GM20431 (cell line): ENCODE data around the gene INPP4B.

Experiments used
- in situ Hi-C: fragments of 300-500 bp; cut with MseI, MboI; formaldehyde crosslinking; loops from one replicate; pipeline ENCODE4 v1.15.0; 2020; ENCODE audit warnings: low sequenced_read_pairs; ENCODE audit not compliant: unreplicated experiment

Gene INPP4B

DNA sequence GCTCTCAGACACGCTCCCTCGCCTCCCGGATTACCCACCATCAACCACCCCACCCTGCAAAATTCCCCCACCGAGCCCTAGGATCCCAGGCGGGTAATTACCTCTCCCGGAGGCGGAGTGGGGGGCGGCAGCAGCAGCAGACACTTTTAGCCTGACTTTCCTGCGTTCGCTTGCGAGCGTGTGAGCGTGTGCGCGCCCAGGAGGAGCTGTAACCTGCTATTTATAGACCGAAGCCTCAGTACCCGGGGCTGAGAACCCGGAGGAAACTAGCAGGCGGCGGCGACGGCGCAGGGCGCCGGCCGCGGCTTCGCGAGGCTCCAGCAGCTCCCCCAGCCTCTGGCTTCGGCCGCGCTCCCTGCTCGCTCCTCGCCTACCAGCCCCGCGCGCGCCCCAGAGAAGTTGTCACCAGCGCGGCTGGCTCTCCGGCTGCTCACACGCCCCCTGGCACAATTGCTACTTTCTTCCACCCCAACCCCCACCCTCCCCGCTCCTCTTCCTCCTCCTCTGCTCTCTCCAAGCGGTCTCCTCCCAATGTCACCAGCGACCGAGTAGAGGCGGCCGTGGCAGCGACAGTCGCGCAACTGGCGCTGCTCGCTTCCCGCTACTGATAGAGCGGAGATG lies at the start of gene INPP4B:
INPP4B (minus strand) TSS at position 194 of the 621 bp plus-strand sequence.
- in situ Hi-C loops = loop anchor here (25.0 kb wide), 1 partner anchor 709 kb away; no protein-coding TSS in a partner anchor

DNA sequence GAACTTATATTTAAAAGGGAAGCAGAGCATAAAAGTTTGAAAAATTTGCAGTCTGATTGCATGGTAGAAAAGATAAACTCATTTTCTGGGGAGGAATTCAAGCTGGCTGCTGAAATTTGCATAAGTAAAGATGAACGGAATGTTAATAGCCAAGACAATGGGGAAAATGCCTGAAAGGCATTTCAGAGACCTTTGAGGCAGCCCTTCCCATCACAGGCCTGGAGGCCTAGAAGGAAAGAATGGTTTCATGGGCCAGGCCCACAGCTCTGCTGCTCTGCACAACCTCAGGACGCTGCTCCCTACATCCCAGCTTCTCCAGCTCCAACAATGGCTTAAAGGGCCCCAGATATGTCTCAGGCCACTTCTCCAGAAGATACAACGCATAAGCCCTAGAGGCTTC lies 46.9 kb upstream of the INPP4B start:
- in situ Hi-C loops = no loop called here

DNA sequence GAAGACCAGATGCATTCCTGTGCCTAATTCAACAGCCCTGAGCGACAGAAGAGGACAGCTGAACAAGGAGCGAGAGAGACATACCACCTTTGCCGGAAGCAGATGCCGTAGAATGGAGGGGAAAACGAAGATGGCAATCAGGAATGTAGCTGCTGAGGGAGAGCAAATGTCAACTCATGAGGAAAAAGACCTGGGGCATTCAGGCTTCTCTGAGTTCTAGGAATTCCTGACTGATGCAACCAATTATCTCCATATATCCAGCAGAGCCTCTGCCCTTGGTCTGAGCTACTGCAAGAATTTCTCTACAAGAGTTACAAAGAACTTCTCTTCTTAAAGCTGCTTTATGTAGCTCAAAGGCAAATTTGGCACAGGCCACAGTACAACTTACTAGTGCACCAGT lies 40.5 kb upstream of the INPP4B start:
- in situ Hi-C loops = no loop called here

DNA sequence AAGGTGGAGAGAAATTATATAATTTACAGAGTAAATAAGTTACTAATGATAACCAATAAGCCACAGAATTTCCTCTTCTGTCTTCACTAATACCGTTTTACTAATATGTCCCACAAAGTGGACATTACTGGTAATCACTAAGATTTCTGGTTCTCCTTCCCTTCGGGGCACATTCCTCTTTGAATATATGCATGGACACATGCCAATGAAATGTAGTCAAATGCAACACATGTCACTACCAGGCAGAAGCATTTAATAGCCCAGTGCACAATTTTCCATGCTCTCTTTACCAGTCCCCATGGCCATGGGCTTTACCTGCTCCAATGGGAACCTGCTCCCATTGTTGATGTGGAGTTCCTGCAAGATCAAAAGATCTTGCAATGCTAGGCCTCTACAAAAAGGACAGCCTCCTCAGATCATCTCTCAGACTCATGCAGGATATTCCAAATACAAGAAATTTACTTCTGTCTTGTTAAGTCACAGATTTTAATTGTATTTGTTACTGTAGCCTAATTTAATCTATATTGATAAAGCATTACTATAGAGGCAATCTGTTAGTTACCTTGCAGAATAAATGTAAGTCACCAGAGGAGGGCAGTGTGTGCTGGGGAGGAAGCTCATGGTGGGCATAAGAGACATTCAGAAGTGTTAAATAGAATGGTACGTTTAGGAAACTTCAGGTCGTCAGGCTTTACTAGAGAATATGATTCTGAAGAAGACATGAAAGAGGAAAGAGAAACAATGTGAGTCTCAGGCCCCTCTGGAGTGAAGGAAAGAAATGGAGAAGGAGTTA lies 37.1 kb upstream of the INPP4B start:
- in situ Hi-C loops = no loop called here

DNA sequence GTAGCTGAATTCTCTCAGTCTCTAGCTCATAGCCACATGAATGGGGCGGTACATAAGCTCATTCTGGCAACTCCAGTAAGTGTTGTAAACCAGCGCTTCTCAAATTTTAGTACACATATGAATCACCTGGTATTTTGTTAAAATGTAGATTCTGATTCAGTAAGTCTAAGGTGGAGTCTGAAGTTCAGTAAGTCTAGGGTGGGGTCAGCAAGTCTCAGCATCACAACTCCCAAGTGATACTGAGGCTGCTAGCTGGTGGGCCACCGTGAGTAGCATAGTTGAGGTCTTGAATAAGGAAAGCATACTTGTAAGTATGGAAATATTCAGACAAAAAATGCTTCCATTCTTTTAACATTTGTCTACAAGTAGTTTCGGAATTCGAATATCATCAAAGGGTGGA lies 36.1 kb upstream of the INPP4B start:
- in situ Hi-C loops = no loop called here

DNA sequence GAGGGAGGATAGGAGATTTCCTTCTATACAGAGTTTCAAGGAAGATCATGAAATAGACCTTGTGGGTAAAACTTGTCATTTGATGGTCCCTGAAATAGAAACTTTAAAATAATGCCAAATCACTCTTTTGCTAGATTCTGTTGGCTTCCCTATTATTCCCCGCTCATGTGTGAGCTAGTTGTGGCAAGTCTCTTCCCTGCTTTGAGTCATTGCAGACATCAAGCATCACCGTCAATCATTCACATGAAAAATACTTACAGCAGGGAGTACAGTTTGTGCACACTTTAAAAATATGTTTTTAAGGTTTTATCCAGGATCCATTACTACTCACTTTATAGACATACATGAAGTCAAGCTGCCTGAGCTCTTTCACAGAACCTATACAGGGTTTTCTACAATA lies 35.2 kb upstream of the INPP4B start:
- in situ Hi-C loops = no loop called here

DNA sequence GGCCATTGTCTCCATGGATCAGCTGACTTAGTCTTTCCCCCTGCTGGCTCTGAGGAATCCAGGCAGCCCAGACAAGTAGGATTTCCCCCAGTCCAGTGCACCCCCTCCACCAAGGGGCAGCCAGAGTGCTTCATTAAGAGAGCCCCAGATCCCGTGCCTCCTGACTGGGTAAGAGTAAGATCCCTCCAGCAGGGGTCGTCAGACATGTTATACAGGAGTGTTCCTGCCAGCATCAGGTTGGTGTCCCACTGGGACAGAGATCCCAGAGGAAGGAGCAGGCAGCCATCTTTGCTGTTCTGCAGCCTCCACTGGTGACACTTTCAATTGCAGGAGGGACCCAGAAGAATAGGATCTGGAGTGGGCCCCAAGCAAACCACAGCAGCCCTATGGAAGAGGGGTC lies 29.0 kb upstream of the INPP4B start:
- in situ Hi-C loops = no loop called here

DNA sequence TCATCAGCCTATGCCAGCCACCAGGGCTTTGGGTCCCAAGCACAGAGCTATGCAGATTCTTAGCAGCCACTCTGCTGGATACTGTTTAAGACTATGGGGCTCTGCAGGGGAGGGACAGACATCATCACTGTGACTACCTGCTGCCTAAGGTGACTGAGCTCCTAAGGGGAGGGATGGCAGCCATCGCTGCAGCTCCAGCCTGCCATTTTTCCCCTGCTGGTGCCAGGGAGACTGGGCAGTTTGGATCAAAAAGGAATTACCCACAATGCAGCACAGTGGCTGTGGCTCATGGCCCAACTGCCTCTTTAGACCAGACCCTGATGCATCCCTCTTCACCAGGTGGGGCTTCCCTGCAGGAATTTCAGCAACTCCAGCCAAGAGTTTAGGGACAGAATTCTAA lies 28.6 kb upstream of the INPP4B start:
- in situ Hi-C loops = no loop called here

DNA sequence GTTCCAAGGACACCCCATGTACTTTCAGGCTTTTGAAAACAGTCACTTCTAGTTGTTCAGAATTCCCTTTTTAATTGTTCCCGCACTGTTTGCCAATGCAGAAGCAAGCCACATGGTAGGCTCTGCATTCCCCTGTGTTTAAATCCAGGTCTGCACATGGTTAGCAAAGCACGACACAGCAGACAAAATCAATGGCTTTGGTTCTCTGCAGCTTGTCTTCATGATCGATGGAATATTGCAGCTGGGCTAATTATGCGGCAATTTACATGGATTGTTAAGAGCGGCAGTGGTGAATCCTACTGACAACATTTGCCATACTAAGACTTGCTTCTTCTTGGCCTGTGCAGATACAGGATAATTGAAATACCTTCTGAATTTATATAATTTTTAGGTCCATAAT lies 20.6 kb upstream of the INPP4B start:
- in situ Hi-C loops = no loop called here

DNA sequence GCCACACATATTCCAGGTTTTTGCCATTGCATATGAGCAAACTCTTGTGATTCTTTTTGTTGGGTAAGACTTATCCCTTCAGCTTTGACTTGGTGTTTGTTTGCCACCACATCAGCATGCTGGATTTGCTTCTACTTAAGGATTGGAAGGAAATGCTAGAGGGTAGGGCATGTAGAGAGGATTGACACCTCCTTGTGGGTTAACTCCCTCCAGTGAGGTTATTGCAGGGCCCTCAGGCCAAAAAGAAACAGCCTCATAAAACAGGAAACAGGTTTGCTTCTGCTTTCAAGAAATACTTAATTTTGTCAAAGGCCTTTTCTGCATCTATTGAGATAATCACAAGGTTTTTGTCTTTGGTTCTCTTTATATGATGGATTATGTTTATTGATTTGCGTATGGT lies 15.2 kb upstream of the INPP4B start:
- in situ Hi-C loops = no loop called here

DNA sequence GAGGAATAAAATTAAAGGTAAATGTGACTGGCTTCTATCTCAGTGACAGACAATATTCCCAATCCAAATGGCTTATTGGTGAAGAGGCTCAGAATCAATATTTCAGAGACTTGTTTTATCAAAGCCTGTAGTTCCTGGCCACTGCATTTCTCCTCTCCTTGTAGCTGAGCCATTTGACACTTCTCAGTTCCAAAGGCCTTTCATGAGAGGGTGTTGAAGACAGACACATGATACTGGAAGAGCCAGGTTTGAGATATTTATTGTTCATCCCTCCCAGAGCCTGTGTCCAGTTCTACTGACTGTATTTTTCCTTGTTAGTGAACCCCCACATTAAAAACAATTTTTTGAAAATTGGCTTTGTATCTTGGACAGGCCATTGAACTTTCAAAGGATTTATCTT lies 12.9 kb upstream of the INPP4B start:
- in situ Hi-C loops = no loop called here

DNA sequence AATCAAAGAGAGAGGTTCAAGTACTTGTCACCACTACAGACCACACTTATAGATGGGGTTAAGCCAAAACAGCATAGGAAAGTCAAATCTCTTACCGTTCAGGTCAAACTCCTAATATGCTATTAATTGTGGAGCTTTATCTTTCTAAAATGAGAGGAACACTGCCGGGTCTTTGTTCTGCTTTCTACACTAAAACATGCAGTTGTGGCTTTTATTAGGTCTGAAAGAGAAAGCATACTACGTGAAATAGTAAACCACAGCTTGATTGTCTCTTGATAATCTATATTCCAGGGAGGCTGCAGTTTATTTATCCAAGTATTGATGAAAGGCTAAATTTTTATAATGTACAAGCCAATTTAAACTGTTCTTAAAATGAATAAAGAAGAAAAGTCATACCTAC lies 12.3 kb upstream of the INPP4B start:
- in situ Hi-C loops = no loop called here

DNA sequence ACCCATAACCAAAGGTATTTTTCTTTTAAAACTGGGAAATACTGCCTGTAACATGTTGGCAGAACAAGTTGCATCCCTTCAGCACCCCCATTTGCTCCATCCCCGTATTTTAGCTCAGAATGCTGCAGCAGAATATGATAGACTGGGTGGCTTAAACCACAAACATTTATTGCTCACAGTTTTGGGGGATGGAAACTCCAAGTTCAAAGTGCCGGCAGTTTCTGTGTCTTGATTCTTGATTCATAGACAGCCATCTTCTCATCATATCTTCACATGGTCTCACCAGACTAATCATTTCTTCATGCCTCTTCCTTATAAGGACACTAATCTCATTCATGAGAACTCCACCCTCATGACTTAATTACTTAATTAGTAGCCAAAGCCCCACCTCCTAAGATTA lies 10.5 kb upstream of the INPP4B start:
- in situ Hi-C loops = no loop called here

DNA sequence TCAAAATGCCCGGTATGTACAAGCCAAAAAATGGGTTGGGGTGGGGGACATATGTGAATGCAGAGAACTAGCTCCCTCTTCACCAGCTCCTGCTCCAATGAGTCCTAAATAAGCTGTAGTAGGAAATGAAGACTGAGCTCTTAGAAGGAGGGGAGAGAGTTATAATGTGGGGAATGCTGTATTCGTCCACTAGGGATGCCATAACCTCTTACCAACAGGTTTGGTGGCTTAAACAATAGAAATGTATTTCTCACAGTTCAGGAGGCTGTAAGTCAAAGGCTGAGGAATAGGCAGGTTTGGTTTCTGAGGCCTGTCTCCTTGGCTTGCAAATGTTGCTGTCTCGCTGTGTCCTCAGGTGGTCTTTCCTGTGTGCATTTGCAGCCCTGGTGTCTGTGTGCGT lies 4.4 kb upstream of the INPP4B start:
- in situ Hi-C loops = no loop called here

DNA sequence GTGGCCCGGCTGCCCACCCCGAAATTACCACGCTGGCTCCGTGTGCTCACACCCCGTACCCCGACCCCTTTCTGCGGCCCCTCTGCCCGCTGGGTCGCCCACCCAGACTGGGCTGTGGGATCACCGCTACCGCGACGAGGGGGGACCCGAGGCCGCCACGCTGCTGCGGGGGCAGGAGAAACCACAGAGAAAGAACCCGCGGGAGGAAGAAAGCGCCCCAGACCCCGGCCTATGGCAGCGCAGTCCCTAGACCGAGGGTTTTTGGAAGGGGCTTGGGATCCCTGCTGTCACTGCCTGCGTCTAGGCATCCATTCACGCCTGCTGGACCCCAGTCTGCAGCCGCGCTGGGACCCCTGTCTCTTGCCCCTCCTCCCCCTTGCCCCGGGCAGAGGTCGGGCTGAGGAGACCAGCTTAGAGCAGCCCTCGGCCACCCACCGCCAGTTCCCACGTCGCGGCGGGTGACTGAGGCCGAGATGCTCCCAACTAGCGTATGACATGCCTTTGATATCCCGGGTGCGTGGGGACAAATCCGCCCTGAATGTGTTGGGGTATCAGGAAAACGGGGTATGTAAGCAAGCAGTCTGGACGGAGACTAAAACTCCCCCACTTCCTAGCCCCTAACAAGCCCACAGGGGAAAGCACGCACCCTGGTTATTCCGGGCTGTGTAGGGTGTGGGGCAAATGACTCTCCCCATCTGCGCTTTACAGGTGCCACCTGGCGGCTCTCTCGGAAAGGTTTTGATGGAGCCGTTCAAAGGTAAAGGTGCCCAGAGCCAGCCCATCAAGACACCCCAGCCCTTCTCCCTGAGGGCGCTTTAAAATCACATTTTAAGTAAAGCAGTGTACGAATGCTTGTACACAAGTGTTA lies 862 bp upstream of the INPP4B start:
- in situ Hi-C loops = loop anchor here (25.0 kb wide), 1 partner anchor 710 kb away; no protein-coding TSS in a partner anchor

DNA sequence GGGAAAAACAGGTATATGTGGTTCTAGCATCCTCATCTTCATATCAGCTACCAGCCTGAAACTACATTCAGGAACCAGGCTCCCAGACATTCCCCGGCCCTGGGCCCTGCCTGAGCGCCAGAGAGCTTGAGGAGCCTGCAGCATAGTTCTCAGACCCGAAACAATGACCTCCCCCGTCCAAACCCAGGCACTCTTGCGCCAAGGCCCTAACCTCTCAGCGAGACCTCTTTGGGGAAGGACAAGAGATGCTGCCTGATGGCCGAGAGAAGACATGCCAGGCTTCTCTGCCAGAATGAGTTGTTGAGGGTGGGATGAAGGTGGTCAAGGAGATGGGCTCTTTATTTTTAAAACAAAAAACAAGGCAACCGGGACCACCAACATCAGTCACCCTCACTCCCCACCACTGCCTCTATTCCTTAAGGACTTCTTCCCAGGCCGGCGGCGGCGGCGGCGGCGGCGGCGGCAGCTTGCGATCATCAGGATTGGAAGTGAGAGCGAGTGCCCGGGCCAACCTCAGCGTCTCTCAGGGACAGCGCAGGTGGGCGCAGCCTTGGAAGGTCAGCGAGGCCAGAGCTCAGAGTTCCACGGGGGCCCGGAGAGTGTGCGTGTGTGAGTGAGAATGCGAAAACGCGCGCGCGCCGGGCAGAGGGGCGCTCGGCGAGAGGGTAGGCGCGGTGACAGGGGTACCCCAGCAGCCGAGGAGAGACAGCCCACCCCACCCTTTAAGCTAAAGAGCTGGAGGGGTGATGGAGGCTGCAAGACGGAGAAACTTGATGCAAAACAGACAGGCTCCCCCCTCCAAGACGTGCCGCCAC lies 601 bp downstream of the INPP4B start:
- in situ Hi-C loops = loop anchor here (25.0 kb wide), 1 partner anchor 708 kb away; no protein-coding TSS in a partner anchor

DNA sequence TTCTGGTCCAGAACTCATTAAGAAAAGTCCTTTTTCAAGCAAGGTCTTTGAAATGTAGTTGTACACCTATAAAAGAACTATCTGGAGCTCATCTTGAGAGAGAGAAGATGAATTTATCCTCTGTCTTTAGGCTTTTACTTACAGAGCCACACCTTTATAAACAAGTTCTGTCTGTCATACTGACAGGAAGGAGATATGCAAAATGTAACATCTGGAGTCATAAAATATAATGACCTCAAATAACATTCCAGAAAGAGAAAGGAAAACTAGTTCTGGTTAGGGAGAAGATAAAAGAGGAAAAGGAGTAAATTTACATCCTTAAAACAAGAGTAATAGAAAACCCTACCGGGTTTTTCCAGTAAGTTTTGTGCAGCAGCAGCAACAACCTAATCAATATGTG lies 1.3 kb downstream of the INPP4B start:
- in situ Hi-C loops = loop anchor here (25.0 kb wide), 1 partner anchor 707 kb away; no protein-coding TSS in a partner anchor

DNA sequence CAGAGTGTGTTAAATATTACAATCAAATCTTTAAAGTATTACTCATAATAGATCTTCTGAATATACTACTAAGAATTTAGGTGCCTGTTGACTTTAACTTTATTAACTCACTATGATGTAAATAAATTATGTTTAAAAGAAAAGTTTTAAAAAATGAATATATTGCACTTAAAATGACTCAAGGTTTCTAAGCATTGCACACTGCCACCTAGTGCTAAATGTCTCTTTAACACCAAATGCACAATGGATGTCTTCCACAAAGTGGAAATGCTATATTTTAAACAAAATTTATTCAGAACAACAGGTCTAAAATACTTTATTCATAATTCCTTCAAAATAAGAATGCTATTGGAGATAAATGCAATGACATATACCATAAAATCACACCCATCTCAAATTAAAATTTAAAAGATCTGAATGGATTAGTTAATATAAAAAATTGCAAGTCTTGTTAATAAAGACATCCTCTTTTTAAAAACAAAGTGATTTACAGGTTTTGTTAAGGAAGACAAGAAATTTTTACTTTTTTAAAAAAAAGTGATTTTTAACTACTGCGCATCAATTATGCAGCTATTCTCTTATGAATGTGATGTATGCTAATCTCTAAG lies 5.5 kb downstream of the INPP4B start:
- in situ Hi-C loops = loop anchor here (25.0 kb wide), 1 partner anchor 703 kb away; no protein-coding TSS in a partner anchor

DNA sequence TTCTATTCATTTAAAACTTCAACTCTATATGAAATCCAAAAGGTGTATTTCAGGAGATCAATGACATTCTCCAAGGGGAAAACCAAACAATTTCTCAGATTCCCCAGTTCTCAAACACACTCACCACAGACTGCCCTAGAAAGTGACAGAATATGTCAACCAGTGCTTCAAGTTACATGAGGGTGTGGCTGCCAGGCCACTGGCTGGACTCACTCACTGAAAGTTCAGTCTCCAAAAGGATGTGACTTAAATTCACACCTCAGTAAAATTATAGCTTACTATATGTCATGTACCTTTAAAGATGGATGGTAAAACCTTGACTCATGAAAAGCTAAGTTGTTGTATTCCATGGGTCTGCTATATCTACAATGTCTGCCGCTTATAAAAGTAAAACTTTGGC lies 7.3 kb downstream of the INPP4B start:
- in situ Hi-C loops = loop anchor here (25.0 kb wide), 1 partner anchor 701 kb away; no protein-coding TSS in a partner anchor
